Stimulated activated CD8-positive, alpha-beta memory T cell treated with anti-CD3 and anti-CD28 coated beads, Interleukin-12 subunit alpha, Interleukin-12 subunit beta, amount 100 ng/mL, for 4 hours (primary cell): Measurements from ENCODE around the gene UCK1.

Experiments used
- DNase-seq: peaks from one replicate; pipeline ENCODE4 v3.0.0-alpha.2; 2020; ENCODE audit warnings: low read depth

The UCK1 gene

GRCh38 chr9:131496844-131497405 lies 34.1 kb downstream of the UCK1 start:
- no peak for DNase-seq

DNA sequence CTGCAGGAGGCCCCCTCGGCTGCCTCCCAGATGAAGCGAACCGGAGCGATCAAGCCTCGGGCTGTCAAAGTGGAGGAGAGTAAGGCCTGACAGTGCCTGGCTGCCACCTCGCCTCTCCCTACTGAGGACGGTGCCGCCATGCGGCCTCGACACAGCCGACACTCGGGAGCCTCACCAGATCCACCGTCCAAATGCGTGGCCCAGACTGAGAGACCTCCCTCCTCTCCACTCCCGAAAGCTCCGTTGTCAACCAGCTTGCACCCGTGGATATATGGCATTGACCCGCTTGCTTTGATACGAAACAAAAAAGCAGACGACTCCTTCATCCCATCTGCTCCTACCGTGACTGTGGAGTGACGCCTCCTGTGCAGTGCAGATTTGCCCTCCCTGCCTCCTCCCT lies 35.3 kb downstream of the UCK1 start:
- DNase-seq: no peak

GRCh38 chr9:131494296-131494870 lies 36.7 kb downstream of the UCK1 start:
- no peak for DNase-seq

- no peak for DNase-seq
Measured at GRCh38 chr9:131492070-131492469, 39.0 kb downstream of the UCK1 start.

DNA sequence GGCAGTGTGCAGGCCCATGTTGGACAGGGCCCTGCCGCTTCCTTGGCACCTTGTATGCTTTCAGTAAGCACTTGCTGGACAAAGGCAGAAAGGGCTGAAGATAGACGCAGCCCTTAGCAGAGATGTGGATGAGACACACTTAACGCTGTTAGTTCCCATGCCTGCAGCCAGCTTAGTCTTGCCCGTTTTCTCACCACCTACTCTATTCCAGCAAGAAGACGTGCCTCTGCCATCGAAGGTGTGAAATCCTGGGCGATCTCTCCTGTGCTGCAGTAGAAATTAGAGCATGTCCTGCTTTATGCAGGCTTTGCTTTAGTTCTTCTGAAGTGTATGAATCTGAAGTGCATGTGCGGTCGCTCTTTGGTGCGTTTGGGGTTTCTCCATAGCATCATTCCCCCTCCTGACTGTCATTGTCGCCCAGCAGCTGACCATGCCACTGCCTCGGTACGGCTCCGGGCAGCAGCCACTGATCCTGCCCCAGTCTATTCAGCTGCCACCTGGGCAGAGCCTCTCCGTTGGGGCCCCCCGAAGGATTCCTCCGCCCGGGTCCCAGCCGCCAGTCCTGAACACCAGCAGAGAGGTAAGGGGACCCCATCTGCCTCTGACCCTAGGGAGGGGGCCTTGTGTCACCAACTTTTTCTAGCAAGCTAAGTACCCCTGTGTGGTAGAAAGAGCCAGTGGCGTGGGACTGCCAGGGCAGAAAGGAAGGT lies 39.9 kb downstream of the UCK1 start:
- no peak for DNase-seq

DNA sequence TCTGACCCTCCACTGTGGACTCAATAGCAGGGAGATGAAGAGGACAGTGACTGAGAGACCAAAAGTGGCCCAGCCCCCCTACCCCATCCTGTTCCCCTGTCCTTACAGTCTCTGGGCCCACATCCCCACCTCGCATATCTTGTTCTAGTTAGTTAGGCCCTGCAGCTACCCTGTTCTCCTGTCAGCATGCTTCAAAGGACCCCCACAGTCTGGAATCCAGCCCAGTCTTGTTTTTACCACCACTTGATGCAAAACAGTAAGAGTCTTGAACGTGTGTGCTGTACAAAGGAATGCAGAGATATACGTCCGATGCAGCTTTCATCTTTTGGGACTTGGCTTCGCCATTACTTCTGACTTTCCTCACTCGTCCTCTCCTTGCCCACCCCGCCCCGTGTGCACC lies 40.5 kb downstream of the UCK1 start:
- DNase-seq: no peak

- DNase-seq: no peak
Measured at GRCh38 chr9:131487621-131488031, 43.4 kb downstream of the UCK1 start.

DNA sequence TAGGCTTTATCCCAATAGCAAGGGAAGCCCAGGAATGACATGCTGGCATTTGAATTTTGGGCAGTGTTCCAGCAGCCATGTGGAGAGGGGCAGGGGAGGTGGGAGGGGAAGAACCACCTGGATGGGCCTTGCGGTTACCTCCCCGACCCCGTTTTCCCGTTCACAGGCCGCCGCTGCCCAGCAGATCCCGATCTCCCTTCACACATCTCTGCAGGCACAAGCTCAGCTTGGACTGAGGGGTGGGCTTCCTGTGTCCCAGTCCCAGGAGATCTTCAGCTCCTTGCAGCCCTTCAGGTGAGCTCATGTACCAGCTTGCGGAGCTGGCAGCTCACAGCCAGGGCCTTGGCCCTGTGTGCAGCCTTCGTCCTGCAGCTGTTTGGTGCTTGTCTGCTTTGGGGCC lies 44.1 kb downstream of the UCK1 start:
- no peak for DNase-seq

GRCh38 chr9:131485728-131486422 lies 45.2 kb downstream of the UCK1 start:
- DNase-seq: no peak

GRCh38 chr9:131485206-131485605 lies 45.9 kb downstream of the UCK1 start:
- DNase-seq: no peak

DNA sequence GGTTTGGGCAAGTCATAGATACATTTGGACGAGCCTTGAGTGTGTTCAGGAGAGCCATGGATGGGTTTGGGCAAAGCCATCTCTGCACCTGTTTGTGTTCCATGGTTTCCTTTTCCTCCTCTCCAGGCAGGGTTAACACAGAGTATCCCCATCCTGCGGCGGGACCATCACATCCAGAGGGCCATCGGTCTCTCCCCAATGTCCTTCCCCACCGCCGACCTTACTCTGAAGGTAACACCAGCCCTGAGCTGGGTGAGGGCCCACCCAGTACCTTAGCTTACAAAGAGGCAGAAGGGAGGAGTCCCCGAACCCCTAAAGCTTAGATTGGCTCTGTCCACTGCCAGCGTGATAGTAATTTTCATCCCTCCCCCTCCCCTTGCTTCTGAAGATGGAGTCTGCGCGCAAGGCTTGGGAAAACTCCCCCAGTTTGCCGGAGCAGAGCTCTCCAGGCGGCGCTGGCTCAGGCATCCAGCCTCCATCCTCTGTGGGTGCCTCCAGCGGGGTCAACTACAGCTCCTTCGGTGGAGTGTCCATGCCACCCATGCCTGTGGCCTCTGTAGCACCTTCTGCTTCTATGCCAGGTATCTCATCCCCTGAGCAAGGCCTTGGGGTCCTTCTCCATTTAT lies 46.4 kb downstream of the UCK1 start:
- DNase-seq: no peak

GRCh38 chr9:131484051-131484445 lies 47.0 kb downstream of the UCK1 start:
- DNase-seq: no peak

DNA sequence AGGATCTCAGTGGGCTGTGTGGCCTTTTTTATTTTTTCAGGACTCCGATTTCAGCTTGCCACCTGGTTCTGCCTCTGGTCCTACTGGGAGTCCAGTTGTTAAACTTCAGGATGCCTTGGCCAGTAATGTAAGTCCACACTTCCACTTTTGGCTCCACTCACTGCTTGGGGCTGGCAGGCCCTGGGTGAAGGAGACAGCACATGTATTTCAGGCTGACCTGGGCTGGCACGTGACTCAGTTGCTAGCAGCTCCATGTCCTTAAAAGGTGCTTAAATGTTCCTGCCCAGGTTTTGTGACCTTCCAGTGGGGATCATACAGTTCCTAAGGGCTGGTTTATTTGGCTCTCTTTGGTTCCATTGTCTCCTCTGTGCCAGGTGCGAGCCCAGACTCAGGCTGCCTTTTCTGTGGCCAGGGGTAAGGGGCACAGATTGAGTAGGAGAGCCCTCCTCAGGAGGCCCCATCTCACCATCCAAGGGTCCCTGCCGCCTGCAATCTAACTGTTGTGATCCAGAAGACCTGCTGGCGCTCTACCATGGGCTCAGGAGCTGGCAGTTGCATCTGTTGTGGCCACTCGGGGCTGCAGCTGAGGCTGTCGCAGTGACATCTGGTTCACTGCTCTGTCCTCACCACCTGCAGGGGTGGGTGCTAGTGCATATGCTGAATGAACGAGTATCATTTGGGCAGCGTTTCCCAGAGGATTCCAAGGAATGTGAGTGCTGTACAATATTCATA lies 47.6 kb downstream of the UCK1 start:
- no peak for DNase-seq

DNA sequence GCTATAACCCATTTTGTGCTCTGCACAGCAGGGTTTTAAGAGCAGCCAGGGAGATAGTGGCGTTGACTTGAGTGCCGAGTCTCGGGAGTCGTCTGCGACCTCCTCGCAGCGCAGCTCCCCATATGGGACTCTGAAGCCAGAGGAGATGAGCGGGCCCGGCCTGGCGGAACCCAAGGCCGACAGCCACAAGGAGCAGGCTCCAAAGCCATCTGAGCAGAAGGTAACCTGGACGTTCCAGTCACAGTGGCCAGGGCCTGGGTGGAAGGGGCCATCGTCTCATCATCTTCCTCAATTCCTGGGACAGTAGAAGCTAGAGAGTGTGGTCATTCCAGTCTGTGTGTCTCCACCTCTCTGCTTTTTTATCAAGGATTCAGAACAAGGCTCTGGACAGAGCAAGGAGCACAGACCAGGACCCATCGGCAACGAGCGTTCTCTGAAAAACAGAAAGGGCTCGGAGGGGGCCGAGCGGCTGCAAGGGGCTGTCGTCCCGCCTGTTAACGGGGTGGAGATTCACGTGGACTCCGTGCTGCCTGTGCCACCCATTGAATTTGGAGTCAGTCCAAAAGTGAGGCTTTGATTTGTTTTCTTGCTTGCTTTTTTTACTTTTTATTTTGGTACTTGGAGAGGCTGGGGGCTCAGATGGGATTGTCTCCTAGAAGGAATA lies 48.6 kb downstream of the UCK1 start:
- DNase-seq: no peak

DNA sequence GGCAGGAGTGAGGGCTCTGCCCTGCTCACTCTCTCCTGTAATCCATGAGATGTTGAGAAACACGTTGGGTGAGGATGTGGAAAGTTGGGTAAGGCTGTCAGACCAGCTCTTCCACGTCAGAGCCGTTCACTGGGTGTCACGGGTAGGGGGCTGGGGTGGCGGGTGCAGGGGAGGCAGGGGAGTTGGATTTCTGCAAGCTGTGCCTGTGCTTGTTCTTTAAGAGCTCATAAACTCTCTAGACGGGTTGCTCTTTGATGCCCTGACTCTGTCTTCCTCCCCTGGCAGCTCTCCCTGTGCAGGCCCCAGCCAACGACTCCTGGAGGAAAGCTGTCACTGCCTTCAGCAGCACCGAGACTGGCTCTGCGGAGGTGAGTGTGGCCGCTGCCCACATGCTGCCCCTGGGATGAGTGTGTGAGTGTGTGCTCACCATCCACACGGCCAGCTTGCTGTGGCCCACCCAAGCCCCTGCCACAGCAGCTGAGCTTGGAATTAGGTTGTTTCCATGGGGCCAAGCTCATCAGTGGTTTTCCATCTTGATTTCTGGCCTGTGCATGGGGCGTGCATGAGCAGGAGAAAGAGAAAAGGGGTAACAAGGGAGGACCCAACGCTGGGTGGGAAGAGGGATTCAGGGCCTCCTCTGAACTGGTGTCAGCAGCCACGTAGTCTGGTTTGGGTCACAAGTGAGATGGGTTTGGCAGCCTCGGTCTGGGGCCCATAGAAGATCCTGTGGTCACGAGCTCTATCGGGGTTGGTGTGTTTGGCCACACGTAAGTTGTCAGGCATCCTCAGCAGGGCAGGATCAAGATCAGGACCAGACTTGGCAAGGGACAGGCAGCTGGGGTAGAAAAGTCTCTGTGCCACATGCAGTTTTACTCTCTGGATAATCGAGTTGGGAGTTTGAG lies 49.4 kb downstream of the UCK1 start:
- no peak for DNase-seq

GRCh38 chr9:131480258-131480657 lies 50.8 kb downstream of the UCK1 start:
- DNase-seq: no peak

- DNase-seq: no peak
Measured at GRCh38 chr9:131478911-131479310, 52.2 kb downstream of the UCK1 start.

- DNase-seq: no peak
Measured at GRCh38 chr9:131478421-131478868, 52.6 kb downstream of the UCK1 start.

DNA sequence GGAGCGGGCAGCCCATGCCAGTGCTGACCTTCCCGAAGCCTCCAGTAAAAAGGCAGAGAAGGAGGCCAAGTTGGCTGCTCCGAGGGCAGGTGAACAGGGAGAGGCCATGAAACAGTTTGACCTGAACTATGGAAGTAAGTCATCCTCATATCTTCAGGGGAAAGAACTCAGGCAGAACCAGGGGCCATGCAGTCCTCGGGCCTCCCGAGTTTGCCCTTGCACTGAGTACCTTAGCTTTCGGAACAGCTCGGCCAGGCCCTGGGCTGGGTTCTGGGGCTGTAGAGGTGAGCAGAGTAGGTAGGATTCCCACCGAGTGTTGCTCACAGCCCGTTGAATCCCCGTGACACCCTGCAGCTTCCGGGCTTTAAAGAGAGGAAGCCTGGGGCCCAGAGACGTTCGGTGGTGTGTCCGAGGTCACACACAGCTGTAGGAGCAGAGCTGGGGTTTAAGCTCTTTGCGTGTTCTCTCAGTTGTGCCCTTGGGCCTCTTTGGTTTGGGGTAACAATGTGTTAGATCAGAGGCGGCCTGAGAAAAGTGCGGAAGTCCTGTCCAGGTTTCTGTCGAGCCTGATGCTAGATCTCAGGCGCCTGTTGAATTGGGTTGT lies 53.1 kb downstream of the UCK1 start:
- no peak for DNase-seq

DNA sequence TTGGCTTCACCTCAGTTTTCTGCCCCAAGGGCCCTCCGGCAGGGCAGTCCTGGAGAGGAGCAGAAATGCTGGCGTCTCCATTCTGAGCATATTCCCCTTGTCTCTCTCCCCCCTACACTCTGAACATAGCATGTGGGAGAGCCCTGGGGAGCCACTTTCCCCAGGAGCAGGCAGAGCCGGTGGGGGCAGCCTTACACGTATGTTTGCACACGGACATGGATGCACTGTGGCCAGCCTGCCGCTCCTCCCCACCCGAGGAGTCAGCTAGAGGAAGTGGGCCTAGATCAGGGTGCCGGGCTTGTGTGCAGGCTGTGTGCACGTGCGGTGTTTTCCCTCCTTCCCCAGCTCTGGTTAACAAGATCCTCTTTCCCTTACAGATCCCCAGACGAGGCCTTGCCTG lies 53.7 kb downstream of the UCK1 start:
- DNase-seq: no peak
